Effector CD8-positive, alpha-beta T cell (primary cell): ENCODE data around the gene GRIN3B.
"Not testable (repeated sequence)": the region's sequence is repeated elsewhere in the genome, so short reads cannot be mapped to it uniquely, and the experiment has no call there.

Experiments
- DNase-seq: peaks from one replicate; lab custom pipeline; 2025; lab: John Stamatoyannopoulos, UW

Gene GRIN3B

GRCh38 chr19:1019616-1019961 lies 19.4 kb downstream of the GRIN3B start:
- DNase-seq, result no peak

GRCh38 chr19:1019980-1020867 lies 20.0 kb downstream of the GRIN3B start:
- peak; percentile 47 for DNase-seq

GRCh38 chr19:1020868-1021425 lies 20.7 kb downstream of the GRIN3B start, which contains the start of gene TMEM259:
TMEM259 (minus strand) TSS chr19:1021123; CDS start chr19:1020996, 127 bp downstream.
- DNase-seq, result peak; percentile 95

GRCh38 chr19:1023883-1024188 lies 23.6 kb downstream of the GRIN3B start:
- DNase-seq, result not testable (repeated sequence)

- not testable (repeated sequence) for DNase-seq
These were observed 24.9 kb downstream of the GRIN3B start for GRCh38 chr19:1025080-1025479.

- peak; percentile 48 for DNase-seq
These were observed 26.0 kb downstream of the GRIN3B start, which contains the start of gene CNN2 for GRCh38 chr19:1025960-1026782. CNN2 (plus strand) TSS chr19:1026608; CDS start chr19:1026662, 54 bp downstream.

GRCh38 chr19:1026783-1027649 lies 26.8 kb downstream of the GRIN3B start:
- no peak for DNase-seq

- no peak for DNase-seq
These were observed 27.4 kb downstream of the GRIN3B start for GRCh38 chr19:1027650-1028061.

- DNase-seq, result peak; percentile 32
These were observed 28.1 kb downstream of the GRIN3B start for GRCh38 chr19:1028062-1028926.

- no peak for DNase-seq
These were observed 32.1 kb downstream of the GRIN3B start for GRCh38 chr19:1032264-1032867.

- DNase-seq, result no peak
These were observed 35.9 kb downstream of the GRIN3B start for GRCh38 chr19:1035998-1036621.

GRCh38 chr19:1037621-1038064 lies 37.4 kb downstream of the GRIN3B start:
- DNase-seq, result no peak

GRCh38 chr19:1038978-1039645 lies 38.9 kb downstream of the GRIN3B start:
- DNase-seq, result no peak

- peak; percentile 98 for DNase-seq
These were observed 39.6 kb downstream of the GRIN3B start, which contains the start of gene ABCA7 for GRCh38 chr19:1039646-1040475. ABCA7 (plus strand) TSS chr19:1040107; CDS start chr19:1041362, 1,255 bp downstream.

- peak; percentile 82 for DNase-seq
These were observed 40.5 kb downstream of the GRIN3B start for GRCh38 chr19:1040476-1041271.

- DNase-seq, result no peak
These were observed 41.1 kb downstream of the GRIN3B start for GRCh38 chr19:1041272-1041834.
